Activated CD4-positive, alpha-beta T cell treated with anti-CD3 and anti-CD28 coated beads, Interleukin-2, amount 50 U/mL, for 48 hours (primary cell): Measurements from ENCODE around the gene FCGR1A.
"Not testable (repeated sequence)": the region's sequence is repeated elsewhere in the genome, so short reads cannot be mapped to it uniquely, and the experiment has no call there.

Experiments
- DNase-seq, 2 experiments: peaks; one replicate each; pipeline ENCODE4 v3.0.0-alpha.2; 2020

The FCGR1A gene

DNA sequence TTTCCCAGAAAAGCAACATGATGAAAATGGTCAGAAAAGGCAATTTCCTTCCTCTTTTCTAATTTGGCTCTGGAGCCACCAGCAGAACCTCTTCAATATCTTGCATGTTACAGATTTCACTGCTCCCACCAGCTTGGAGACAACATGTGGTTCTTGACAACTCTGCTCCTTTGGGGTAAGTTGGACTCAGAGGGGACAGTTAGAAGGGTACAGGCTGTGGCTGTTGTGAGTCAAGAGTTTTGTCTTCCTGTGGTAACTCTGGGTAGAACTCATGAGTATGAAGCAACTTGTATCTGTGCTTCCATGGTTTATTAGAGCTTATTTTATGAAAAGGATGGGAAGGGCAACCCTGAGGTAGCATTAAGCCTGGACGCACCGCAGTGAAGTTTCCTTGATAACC, at the start of gene FCGR1A:
FCGR1A (plus strand) TSS at position 95 of the 400 bp plus-strand sequence; CDS start at position 145, 50 bp downstream.
- not testable (repeated sequence) for DNase-seq

DNA sequence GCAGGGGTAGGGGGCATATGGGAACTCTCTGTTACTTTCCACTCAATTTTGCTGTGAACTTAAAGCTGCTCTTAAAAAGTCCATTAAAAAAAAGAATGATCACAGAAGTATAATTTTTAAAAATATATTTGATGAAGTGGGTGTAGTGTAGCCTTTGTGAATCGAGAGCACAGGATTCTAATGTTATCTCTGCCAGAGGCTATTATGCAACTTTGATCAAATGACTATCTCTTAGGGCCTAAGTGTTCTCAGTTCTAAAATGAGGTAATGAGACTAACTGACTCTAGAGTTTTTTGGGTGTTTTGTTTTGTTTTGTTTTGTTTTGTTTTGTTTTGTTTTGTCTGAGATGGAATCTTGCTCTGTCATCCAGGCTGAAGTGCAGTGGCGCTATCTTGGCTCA, 49.7 kb upstream of the FCGR1A start:
- DNase-seq: not testable (repeated sequence)

DNA sequence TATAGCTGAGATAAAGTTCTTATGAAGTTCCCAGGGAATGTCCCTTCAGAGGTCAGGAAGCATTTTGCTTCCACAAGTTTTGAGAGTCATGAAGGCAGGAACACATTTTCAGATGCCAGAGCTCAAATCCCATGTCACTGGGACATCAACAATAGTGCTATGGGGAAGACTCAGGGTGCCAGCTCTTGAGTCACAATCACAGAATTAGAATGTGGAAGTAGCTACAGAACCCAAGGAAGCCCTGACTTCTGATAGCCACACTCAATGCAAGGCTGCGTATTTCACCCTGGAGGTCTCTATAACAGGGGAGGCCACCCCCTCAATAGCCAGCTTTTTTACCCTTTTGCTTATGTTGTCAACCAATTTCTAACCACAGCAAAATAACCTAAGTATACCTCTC, 47.8 kb upstream of the FCGR1A start:
- DNase-seq: not testable (repeated sequence)

DNA sequence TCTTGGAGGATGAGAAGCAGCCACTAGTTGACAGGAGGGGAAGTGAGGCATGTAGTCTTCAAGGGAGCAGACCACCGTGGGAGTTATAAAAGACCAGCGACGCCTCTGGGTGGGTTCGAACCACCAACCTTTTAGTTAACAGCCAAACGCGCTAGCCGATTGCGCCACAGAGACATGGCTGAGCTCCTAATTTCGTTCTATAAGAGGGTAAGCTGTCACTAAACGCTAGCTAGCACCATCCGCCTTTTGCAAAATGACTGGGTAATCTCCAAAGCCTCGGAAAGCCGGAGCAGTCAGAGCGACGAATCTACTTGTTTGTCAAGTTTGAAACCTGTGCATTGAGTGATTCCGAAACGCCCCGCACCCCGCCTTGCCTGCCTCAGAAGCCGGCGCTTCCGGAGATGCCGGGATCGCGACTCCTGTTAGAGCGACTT, 42.3 kb upstream of the FCGR1A start:
- peak; percentile 50 to 57 for DNase-seq

DNA sequence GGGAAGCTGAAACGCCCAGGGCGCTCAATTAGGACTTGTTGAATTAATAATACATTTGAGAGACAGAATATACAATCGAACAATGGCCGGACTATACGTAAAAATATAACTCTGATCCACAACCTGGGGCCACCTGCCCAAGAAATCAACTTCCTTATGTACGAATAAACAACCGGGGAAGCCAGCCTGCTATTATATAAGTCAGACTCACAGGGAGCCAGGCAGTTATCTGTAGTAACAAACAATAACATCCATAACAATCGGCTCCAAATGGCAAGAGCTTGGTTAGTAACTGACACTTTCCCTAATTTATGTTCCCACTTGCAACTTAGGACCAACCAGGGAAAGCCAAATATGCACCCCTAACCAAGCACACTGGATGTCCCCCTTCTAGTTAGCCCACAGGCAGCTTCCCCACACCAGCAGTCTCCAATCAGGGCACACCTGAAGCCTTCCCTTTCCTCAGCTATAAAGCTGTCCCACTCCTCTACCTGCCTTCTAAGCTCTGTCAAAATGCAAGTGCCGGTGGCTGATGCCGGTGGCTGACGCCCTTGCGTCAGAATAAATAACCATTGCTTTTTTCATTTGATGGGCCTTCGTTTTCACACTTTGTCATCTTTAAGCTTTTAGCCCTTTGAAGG, 41.8 kb upstream of the FCGR1A start:
- DNase-seq: not testable (repeated sequence)

DNA sequence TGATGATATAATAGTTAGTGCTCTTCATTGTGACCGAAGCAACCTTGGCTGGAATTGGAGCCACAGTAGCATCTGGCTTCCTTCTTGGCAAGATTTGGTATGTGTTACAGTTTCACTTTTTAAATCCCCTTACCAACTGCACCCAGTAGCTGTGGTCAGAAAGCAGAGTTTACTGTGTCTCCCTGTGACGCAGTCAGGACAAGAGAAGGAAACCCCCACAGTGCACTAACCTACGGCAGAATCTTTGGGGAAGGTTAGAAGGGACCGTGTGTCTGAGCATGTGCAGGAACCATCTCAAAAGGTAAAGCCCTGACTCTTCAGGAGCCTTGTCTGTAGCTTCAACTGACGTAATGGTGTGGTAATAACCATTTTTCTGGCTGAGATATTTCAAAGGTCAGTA, 40.6 kb upstream of the FCGR1A start:
- DNase-seq: not testable (repeated sequence)

DNA sequence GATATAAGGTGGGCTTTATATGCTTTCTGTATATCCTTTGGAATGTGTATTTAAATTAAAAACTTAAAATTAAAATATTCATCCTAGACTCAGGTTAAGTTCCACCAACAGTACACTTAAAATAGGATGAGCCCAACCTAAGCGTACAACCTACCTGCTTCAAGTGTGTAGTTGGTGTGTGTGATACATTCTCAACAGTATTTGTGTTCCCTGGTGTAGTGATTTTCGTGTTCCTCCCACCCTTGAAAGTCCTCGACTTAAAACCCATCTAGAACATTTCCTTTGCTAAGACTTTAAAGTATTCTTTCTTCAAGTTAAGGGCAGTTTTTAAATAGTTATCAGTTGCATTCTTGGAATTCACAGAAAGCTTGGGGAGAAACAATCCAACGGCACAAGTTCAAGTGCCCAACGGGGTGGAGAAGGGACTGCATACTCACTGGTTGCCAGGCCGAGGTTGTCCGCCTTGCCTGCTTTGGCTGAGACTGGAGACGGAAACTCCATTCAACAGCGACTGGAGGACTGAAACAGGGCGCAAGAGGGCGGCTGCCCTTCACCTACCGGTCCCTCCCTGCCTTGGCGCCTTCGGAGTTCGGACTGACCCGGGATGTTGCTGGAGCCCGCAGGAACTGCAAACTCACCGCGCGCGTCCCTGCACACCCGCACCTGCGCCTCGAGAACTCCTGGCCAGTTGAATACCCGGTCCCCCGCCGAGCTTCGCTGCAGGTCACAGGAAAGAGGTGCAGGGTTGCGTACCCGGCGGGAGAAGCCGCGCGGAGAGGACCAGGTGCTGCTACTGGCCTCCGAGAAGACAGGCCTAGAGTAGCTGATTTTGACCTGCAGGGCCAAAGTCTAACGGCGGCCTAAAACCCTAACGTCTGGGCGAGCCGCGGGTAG, 35.8 kb upstream of the FCGR1A start:
- not testable (repeated sequence) for DNase-seq

DNA sequence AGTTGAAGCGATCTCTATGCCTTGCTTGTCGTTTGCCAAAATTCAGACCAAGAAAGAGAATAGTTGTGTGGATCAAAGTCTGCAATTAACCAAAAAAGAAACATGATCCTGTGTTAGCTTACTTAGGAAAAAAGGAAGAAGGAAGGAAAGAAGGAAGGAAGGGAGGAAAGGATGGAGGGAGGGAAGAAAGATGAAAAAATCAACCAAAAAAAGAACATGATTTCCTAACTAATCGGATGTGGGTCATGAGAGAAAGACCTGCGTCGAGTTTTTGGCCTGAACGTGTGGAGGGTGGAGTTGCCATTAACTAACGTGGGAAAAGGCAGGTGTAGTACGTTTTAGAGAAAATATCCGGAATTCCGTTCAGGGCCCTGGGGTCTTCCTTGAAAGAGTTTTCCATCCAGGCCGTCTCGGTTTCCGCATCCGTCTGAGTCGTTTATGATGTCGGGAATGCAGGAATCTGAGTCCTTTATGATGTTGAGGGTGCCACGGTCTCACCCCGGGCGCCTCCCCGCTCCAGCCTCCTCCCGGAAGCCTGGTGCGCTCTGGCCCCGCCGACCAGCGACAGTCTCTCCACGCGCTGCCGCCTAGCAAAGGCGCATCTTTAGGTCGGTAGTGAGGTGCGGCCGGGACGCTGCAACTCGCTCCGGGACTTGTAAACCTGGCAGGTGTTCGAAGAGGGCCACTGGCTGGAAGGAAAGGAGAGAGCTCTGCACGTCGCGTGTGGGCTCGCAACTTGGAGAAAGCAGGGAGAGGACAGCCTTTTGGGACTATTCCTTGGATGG, 34.9 kb upstream of the FCGR1A start:
- not testable (repeated sequence) for DNase-seq

DNA sequence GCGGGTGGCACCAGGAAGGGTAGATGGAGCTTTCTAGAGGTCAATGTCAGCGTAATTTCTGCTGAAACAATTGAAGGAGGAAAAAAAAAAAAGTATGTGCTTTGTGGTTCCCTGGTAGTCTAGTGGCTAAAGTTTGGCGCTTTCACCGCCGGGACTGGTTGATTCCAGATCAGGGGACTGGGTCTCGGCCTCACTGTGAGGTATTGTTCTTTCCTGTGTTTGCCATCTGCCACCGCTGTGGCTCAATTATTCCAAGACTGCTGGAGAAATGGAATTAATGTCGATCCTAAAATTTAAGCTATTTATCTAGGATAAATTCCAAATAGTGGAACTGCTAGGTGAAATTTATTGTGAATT, 34.4 kb upstream of the FCGR1A start:
- not testable (repeated sequence) for DNase-seq

DNA sequence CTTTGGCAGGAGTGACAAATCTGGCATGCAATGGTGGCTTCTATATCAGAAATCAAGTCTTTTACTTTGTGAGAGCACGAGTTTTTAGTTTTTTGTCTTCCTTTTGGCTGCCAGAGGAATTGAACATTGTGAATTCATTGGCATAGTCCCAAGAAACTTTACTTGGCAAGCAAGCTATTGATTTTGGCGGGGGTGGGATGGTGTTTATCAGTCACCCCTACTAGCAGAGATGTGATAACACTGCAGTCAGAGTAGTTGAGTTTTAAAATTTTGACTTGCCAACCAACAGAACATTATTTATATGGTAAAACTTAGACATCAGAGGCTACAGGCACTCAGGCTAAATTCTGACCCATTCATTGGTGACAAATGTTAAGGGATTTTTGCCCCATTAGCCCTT, 31.9 kb upstream of the FCGR1A start:
- DNase-seq: not testable (repeated sequence)

DNA sequence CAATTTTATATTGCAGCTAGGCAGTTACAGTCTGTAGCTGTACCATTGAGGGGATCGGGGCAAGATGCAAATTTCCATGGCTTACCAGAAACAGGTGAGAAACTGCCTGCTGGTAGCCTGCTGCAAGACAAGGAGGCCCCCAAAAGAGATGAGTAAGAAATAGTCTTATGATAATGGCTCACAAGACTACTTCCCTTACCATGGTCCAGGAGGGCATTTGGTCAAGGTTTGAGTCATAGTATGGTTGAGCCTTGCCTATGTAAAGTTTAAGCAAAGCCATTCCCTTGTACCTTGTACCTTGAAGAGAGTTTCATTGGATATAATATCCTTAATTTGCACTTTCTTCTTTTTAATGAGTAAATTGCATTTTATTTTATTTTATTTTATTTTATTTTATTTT, 30.3 kb upstream of the FCGR1A start:
- not testable (repeated sequence) for DNase-seq

DNA sequence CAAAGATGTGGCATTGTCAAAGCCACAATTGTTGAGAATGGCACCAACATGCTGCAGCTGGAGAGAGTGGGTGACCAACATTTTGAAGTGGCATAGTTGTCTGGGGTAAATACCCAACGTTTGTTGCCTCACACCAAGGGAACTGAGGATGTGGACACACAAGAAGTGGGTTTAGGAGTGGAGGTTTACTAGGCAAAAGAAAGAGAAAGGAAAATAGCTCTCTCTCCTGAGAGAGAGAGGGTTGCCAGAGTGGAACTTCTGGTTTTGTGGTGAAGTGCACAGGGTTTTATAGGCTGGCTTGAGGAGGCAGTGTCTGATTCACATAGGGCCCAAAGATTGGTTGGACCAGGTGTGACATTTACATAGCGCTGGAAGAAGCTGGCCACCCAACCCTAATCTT, 29.0 kb upstream of the FCGR1A start:
- DNase-seq: not testable (repeated sequence)

DNA sequence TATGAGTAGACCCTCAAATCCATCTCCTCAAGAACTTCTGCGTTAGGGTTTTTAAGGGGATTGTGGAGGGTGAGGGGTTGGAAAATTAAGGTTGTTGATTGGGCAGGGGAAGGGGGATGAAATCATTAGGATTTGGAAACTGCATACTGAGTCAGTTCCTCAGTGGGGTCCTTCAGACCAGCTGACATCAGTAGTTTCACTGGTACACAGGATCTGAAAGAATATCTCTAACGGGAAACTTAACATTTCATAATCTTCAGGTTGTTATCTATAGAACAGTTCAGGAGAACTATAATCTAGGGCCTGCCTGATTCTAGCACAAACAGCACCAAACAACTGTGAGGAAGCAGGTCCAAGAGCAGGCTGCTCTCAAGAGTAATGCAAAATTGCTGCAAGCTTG, 27.2 kb upstream of the FCGR1A start:
- not testable (repeated sequence) for DNase-seq

DNA sequence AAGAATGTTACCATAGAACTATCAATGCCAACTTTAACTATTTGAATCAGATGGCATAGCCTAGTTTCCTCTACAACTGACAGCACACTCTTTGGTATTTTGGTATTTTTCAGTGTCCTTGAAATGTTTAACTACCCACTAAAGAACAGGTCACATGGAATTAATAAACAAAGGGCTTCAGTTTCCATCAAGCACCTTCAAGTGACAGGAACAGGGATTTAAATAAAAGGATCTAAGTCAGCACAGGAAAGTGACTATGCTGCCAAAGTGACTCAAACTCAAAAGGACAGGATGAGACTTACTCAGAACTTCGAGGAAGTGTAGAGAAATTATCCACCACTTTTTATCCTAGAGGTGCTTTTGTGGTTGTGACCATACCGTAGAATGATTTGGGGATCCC, 20.2 kb upstream of the FCGR1A start:
- not testable (repeated sequence) for DNase-seq

DNA sequence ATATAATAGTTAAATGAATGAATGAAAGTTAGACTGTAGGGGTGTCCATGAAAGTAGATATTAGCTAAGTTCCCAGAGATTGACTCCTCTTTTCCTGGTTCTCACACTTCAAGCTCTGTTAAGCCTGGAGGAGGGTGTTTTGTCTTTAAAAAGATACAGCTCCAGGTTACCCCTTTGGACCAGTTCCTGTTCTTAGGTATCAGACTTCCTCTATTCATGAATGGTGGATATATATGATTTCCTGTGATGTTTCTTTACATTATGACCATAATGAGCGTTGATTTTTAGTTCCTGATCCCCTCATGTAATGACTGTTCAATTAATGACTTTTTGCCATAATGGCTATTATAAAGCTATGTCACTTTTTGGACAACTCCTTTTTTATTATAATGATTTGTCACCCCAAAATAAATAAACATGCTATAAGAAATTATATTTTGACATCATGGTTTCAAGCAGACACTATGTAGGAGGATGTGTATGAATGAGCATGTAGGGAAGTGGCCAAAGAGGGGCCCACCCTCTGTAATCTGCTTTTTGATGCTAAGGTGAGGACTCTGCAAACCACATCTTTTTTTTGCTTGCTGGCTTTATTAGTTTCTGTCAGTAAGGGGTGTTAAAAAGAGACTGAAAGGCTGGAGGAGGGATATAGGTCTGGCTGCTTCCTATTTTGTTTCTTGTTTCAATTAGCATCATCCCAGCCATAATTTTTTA, 18.2 kb upstream of the FCGR1A start:
- not testable (repeated sequence) for DNase-seq

DNA sequence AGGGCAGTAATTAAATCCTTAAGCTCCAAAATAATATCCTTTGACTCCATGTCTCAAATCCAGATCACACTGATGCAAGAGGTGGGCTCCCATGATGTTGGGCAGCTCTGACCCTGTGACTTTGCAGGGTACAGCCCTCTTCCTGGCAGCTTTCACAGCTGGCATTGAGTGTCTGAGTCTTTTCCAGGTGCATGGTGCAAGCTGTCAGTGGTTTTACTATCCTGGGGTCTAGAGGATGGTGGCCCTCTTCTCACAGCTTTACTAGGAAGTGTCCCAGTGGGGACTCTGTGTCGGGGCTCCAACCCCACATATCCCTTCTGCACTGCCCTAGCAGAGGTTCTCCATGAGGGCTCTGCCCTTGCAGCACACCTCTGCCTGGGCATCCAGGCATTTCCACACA, 16.3 kb upstream of the FCGR1A start:
- DNase-seq: not testable (repeated sequence)

DNA sequence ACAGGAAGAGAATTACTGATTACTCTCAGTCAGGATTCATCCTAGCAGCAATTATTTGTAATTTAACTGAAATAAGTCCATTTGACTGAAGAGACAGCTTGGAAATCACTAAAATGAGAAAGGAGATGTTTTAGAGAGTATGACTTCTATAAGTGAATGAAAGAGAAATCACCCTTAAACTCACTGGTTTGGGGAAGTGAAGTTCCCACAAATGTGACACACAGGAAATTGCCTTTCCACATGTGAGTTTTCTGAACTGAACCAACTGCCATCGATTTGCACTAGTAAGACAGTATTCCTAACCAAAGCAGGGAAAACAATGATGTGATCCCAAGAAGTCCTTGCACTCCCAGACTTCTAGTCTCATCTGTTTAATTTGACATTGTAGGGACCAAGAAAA, 13.3 kb upstream of the FCGR1A start:
- DNase-seq: not testable (repeated sequence)

DNA sequence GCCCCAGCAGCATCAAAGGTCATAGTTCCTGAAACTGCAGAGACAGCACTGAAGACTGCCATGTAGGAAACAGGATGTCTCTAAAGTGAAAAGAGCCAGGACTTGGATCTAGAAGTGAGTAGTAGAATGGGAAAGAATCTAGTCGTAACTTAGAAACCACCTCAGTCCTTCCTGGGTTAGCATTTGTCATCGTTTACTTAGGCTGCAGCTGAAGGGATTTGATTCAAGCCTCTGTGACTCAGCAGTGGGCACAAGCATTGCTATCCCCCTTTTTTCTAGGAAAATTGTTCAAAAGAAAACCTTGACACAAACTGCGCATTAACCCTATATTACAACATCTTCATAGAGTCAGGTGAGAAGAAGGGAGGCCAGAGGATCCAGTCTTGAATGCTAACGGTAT, 11.8 kb upstream of the FCGR1A start:
- not testable (repeated sequence) for DNase-seq

DNA sequence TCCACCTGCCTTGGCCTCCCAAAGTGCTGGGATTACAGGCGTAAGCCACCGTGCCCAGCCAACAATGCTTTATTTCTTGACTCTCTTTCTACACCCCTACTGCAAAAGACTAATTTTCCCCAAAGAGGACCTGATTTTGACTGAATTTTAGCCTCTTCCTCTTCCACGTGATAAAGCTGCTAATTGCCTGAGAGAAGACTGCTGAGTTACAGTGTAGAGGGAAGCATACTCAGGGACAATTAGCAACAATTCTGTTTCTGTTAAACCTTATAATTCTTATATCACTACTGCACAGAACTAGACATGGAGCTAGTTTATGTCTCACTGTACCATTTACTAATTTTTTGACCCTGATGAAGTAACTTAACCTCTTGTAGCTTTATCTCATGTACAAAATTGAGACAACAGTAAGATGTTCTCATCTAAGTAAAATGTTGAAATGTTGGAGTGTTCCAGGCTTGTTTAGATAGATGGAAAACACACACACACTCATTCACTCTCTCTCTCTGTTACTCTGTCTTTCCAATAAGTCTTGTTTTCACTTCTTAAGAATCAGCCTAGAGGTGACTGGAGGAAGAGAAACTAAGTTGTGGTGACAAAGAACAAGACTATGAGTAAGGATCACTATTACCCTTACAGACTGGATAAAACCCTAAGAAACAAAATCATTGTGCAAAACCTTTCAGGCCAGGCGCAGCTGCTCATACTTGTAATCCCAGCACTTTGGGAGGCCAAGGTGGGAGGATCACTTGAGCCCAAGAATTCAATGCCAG, 10.7 kb upstream of the FCGR1A start:
- DNase-seq: not testable (repeated sequence)

DNA sequence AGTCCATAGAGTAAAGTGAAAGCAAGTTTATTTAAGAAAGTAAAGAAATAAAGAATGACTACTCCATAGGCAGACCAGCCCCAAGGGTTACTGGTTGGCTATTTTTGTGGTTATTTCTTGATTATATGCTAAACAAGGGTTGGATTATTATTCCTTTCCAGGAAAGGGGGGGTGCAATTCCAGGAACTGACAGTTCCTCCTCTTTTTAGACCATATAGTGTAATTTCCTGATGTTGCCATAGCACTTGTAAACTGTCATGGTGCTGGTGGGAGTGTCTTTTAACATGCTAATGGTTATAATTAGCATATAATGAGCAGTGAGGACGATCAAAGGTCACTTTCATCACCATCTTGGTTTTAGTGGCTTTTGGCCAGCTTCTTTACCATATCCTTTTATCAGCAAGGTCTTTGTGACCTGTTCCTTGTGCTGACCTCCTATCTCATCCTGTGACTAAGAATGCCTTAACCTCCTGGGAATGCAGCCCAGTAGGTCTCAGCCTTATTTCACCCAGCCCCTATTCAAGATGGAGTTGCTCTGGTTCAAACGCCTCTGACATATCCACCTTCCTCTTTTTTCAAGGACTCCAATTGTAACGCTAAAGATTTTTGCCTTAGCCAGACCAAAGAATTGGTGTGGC, 6.9 kb upstream of the FCGR1A start:
- DNase-seq: not testable (repeated sequence)

DNA sequence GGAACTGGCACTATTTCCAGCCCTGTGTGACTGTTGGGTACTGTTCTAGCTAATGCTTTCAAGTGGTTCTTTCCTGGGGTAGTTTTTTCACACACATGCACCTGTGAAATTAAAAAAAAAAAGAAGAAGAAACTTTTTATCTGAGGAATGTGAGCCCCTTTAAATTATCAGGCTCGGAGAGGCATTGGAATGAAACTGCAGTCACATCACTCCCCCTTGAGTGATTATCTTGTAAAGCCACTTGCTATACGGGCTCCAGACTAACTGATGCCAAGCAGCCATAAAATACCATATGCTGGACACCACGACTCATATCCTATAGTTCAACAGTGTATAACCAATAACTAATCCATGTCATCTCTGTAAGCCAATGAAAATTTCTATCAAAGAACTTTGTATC, 5.4 kb upstream of the FCGR1A start:
- not testable (repeated sequence) for DNase-seq
